ENCODE results near the gene PPP2R2C. TPM values are rescaled to one million over a fixed set of nuclear protein-coding genes. Genes with fewer than 3 reads are reported as not detected.

PPP2R2C gene
- total and polyA plus RNA-seq, 2 of the 4 experiments (the other 2 are of a cell fraction) = 0.03 TPM; not detected in 1

- TF ChIP-seq POLR2A (IDR thresholded peaks at IDR 0.05; ENCODE audit: low read depth, low read length) (no peak), SMC3 (IDR thresholded peaks at IDR 0.05; ENCODE audit: low read depth, low read length) (no peak), CHD1 (IDR thresholded peaks at IDR 0.05; ENCODE audit: low read depth, low read length) (no peak), FOS (IDR thresholded peaks at IDR 0.05; ENCODE audit: low read depth, low read length) (no peak), USF2 (IDR thresholded peaks at IDR 0.05; ENCODE audit: low read depth, low read length) (no peak), RAD21 (IDR thresholded peaks at IDR 0.05; ENCODE audit: low read length) (no peak), RCOR1 (IDR thresholded peaks at IDR 0.05; ENCODE audit: insufficient replicate concordance, low read length) (no peak), NFE2L2 (IDR thresholded peaks at IDR 0.05; ENCODE audit: low read depth, low read length) (no peak), CEBPB (IDR thresholded peaks at IDR 0.05; ENCODE audit: low read depth, low read length) (no peak), MAZ (IDR thresholded peaks at IDR 0.05; ENCODE audit: borderline replicate concordance, low read depth, low read length) (no peak), CTCF (conservative IDR thresholded peaks at IDR 0.05; ENCODE audit: low read depth, low read length) (no peak), MAFK (IDR thresholded peaks at IDR 0.05; ENCODE audit: low read depth, low read length) (no peak), RFX5 (IDR thresholded peaks at IDR 0.05; ENCODE audit: low read depth, low read length) (no peak), BHLHE40 (IDR thresholded peaks at IDR 0.05; ENCODE audit: low read depth, low read length) (no peak), MXI1 (IDR thresholded peaks at IDR 0.05; ENCODE audit: borderline replicate concordance, low read depth, low read length) (no peak)
These were observed 189.1 kb downstream of the PPP2R2C start for GRCh38 chr4:6283282-6283681.

More at GRCh38 chr4:6283282-6283681, 189.1 kb downstream of the PPP2R2C start:
- Histone ChIP-seq H2BK5ac (ENCODE audit: low read depth, low read length, poor library complexity, severe bottlenecking) (no peak overlapping the region), H2BK20ac (ENCODE audit: low read depth, low read length) (no peak overlapping the region), H2BK15ac (ENCODE audit: low read depth, low read length) (no peak overlapping the region), H3K9me1 (ENCODE audit: insufficient read depth, low read length) (peaks cover 15% of the 10 kb centered on the region), H4K8ac (ENCODE audit: low read depth in 2 of 2, low read length in 2 of 2) (no peak overlapping the region), H3K36me3 (ENCODE audit: control insufficient read depth, insufficient read depth, low read length) (peaks cover 47% of the 10 kb centered on the region), H4K91ac (ENCODE audit: insufficient read depth, low read depth, low read length) (no peak overlapping the region), H4K20me1 (ENCODE audit: insufficient read depth, low read length) (peaks cover 50% of the 10 kb centered on the region), H3K4me1 (ENCODE audit: control insufficient read depth, insufficient read depth, low read length) (peaks cover 26% of the 10 kb centered on the region), H3K4me2 (ENCODE audit: low read depth, low read length) (no peak overlapping the region), H3K27ac (ENCODE audit: insufficient read depth, low read length) (no peak overlapping the region), H2AK5ac (ENCODE audit: low read depth, low read length) (no peak overlapping the region), H3K79me1 (ENCODE audit: low read depth in 1 of 2, low read length in 2 of 2) (peaks cover 2 to 32% of the 10 kb centered on the region in 2 experiments; a peak in 3 of 4 replicates), H2AFZ (replicated peaks; ENCODE audit: low read length, poor library complexity) (no peak overlapping the region), H3K9me3 (ENCODE audit: control insufficient read depth, insufficient read depth, low read length) (no peaks in the 10 kb centered on the region), H3K18ac (ENCODE audit: low read depth, low read length) (no peak overlapping the region), H2AK9ac (replicated peaks; ENCODE audit: low read depth, low read length, poor library complexity) (no peak overlapping the region), H3K23ac (ENCODE audit: low read depth, low read length) (no peak overlapping the region), H3K14ac (replicated peaks; ENCODE audit: low read depth, low read length) (no peak overlapping the region), H3K4me3 (ENCODE audit: insufficient read depth, low read depth, low read length) (no peak overlapping the region), H3K4ac (ENCODE audit: low read depth, low read length) (no peak overlapping the region), H3K9ac (ENCODE audit: low read depth, low read length) (no peak overlapping the region), H3K27me3 (ENCODE audit: control insufficient read depth, insufficient read depth, low read length) (no peaks in the 10 kb centered on the region), H4K5ac (ENCODE audit: low read depth, low read length) (no peak overlapping the region), H3K56ac (ENCODE audit: extremely low read depth, insufficient read depth, low read length) (no peak overlapping the region), H2BK120ac (ENCODE audit: low read depth, low read length) (no peak overlapping the region)
- ATAC-seq (ENCODE audit: low read depth) (no peak), DNase-seq (no peak)
- intact Hi-C loops (cut with micrococcal nuclease) = no loop called here
- ChIA-PET CTCF (no interaction called here), POLR2A (ENCODE audit: unreplicated experiment) (no interaction called here)
- dilution Hi-C loops (cut with HindIII; ENCODE audit: low sequenced_read_pairs, unreplicated experiment) = no loop called here
- in situ Hi-C loops (cut with MboI; ENCODE audit: low sequenced_read_pairs) = no loop called here
- no CpG with 5 or more reads among the region's 4 CpGs for WGBS, 2 experiments (ENCODE audit: extremely low coverage in 2 of 2, insufficient read length in 1 of 2)
- BruUV-seq (replicated peaks) = no TSS peak

Measured in IMR-90 (cell line).